Ascending aorta (tissue), 2 donors: ENCODE results near the gene RCSD1. TPM values are rescaled to one million over a fixed set of nuclear protein-coding genes. Genes with fewer than 3 reads are reported as not detected.
"Not testable (repeated sequence)": the region's sequence is repeated elsewhere in the genome, so short reads cannot be mapped to it uniquely, and the experiment has no call there.

ENCODE experiments used
- DNase-seq, 2 donors: peaks; one replicate each; pipeline ENCODE4 v3.0.0-alpha.2; 2019; ENCODE audit warnings: low spot score in 2 of 2
- H3K27ac ChIP-seq, 2 donors: fragments of 200-600 bp; sonication (generic); one replicate each; pipeline ENCODE4 v1.5.1; 2016 to 2017; ENCODE audit warnings: mild to moderate bottlenecking in 1 of 2
- H3K27me3 ChIP-seq: fragments of 200-600 bp; sonication (generic); one replicate; pipeline ENCODE4 v1.5.1; 2017
- H3K36me3 ChIP-seq, 2 donors: fragments of 200-600 bp; sonication (generic); one replicate each; pipeline ENCODE4 v1.5.1; 2016
- H3K4me1 ChIP-seq, 2 donors: fragments of 200-600 bp; sonication (generic); one replicate each; pipeline ENCODE4 v1.5.1; 2016 to 2017; ENCODE audit warnings: mild to moderate bottlenecking in 1 of 2
- H3K4me3 ChIP-seq, 2 donors: fragments of 200-600 bp; sonication (generic); one replicate each; pipeline ENCODE4 v1.5.1; 2016 to 2017; ENCODE audit warnings: mild to moderate bottlenecking in 1 of 2
- H3K9me3 ChIP-seq, 2 donors: fragments of 200-600 bp; sonication (generic); one replicate each; pipeline ENCODE4 v1.5.1; 2016
- intact Hi-C: fragments of 100-400 bp; cut with DNase I; formaldehyde crosslinking; loops from one replicate; pipeline ENCODE4 v1.15.1; 2023
- total RNA-seq: library from RNA; depleted of rRNA; stranded (reverse); fragments of >200 nt; gene quantifications from one replicate; pipeline ENCODE4 v1.1.0, GENCODE V29; 2016
- TF ChIP-seq, protein P1 (sequence below), 3 experiments: fragments of 200-600 bp in 2 of 3; fragments of 450-650 bp in 1 of 3; sonication (generic) in 2 of 3; IDR thresholded peaks; one replicate each; pipeline ENCODE4 v1.5.1; 2016 to 2019; ENCODE audit warnings: antibody characterized with exemption in 3 of 3, mild to moderate bottlenecking in 1 of 3, moderate library complexity in 1 of 3

RCSD1 gene
- total RNA-seq, 1 donor from 2014 or later = 36.8 TPM

DNA sequence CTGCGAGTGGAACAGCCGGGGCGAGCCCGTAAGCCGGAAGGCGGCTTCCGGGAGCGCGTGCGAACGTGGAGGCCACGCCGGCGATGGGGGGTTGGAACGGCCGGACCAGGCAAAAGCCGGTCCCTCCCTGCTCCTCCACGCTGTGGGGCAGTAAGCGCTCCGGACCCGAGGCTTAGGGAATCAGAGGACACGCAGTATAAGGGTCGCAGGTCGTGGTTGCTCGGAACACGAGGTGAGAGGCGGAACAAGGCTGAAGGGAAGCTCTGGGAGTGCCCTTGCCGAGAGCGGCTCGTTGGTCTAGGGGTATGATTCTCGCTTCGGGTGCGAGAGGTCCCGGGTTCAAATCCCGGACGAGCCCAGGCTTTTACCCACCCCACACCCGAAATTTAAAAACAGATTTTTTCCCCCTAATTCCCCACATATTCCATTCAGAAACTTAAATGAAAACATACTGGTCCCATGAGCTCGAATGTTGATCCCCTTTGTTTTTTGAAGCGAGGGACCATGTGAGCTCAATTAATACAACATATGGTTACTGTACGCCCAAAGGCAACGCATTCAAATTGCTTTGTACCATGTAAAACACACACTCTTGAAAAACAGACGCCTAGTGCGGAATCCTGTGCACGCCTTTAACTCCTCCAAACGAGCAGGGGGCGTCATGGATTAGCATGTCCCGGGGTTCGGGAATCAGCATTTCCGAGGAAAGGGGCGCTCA is 84.6 kb downstream of the RCSD1 start:
- DNase-seq = peak; percentile 60 to 96
- H3K4me3 ChIP-seq = peak overlapping the region; percentile 46 to 66
- H3K9me3 ChIP-seq = no peaks in the 10 kb centered on the region
- peaks cover 0 to 5% of the 10 kb centered on the region in 2 donors for H3K4me1 ChIP-seq
- H3K27me3 ChIP-seq = no peaks in the 10 kb centered on the region
- TF ChIP-seq, protein P1, sequence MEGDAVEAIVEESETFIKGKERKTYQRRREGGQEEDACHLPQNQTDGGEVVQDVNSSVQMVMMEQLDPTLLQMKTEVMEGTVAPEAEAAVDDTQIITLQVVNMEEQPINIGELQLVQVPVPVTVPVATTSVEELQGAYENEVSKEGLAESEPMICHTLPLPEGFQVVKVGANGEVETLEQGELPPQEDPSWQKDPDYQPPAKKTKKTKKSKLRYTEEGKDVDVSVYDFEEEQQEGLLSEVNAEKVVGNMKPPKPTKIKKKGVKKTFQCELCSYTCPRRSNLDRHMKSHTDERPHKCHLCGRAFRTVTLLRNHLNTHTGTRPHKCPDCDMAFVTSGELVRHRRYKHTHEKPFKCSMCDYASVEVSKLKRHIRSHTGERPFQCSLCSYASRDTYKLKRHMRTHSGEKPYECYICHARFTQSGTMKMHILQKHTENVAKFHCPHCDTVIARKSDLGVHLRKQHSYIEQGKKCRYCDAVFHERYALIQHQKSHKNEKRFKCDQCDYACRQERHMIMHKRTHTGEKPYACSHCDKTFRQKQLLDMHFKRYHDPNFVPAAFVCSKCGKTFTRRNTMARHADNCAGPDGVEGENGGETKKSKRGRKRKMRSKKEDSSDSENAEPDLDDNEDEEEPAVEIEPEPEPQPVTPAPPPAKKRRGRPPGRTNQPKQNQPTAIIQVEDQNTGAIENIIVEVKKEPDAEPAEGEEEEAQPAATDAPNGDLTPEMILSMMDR (IDR thresholded peaks at IDR 0.05) = peak in 1 of 3 experiments; percentile 2
- intact Hi-C loops = loop anchor here (1.0 to 10.0 kb wide), 2 partner anchors 222 to 1770 kb away; partner anchors contain the start of genes DCAF6 and SLC19A2
- H3K27ac ChIP-seq = peak overlapping the region; percentile 84 to 87
- H3K36me3 ChIP-seq = no peaks in the 10 kb centered on the region

DNA sequence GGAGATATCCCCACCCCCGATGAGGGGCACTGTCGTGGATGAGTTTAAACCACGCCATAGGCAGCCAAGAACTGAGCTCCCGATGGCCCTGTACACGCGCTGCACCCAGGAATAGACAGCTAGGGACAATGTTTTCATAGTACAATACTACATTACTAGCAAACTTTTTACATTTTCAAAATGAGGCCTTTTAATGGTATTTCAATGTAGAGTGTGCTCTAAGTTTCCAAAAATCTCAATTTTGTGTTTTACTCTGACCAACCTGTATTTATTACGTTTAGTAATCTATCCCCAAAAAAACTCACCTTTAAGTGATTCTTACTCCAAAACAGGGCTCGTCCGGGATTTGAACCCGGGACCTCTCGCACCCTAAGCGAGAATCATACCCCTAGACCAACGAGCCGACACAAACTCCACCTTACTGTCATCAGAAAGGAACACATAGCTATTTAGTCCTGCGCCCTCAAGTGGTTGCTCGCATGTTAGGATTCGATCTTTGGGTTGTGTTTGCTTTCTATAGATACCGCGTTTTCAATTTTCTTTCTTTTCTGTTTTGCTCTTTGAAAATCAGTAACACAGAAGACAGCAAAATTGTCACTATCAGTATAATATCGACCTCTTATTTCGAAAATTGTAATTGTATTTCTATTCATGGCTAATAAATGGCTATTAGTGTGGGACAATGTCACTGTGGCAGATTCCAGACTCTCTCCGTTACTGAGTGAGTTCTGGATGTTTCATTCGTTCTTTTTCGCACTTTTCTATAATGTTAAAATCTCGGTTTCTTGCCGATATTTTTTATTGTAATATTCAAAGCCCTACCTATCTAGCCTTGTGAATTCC is 85.3 kb downstream of the RCSD1 start:
- Histone ChIP-seq H3K27me3 (no peaks in the 10 kb centered on the region), H3K36me3 (no peaks in the 10 kb centered on the region), H3K9me3 (no peaks in the 10 kb centered on the region), H3K4me3 (peak overlapping the region; percentile 46 to 66), H3K4me1 (peaks cover 0 to 5% of the 10 kb centered on the region in 2 donors), H3K27ac (peak overlapping the region; percentile 84 to 87)
- TF ChIP-seq, protein P1 (IDR thresholded peaks at IDR 0.05) = peak; percentile 82 to 87 (median 82)
- DNase-seq = peak in 1 of 2 donors; percentile 95
- intact Hi-C loops = loop anchor here (10.0 kb wide), 1 partner anchor 1769 kb away; the partner anchor contains the start of gene SLC19A2

DNA sequence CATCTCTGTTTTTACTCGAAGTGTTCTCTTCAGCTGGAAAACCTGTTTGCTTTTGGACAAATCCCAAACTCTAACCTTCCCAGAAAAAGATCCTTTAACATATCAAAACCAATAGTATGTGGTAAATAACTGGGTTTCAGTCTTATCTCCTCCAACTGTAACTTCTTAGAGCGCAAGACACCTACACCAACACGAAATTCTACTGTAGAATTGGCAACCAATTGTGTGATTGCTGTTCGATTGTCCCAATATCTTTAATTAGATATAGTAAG is 85.9 kb downstream of the RCSD1 start:
- Histone ChIP-seq H3K9me3 (no peaks in the 10 kb centered on the region), H3K27ac (peak overlapping the region; percentile 9 to 84), H3K27me3 (no peaks in the 10 kb centered on the region), H3K4me3 (peak overlapping the region; percentile 46 to 66), H3K4me1 (peaks cover 1 to 7% of the 10 kb centered on the region in 2 donors), H3K36me3 (no peaks in the 10 kb centered on the region)
- TF ChIP-seq, protein P1 (IDR thresholded peaks at IDR 0.05) = no peak
- intact Hi-C loops = loop anchor here (10.0 kb wide), 1 partner anchor 1769 kb away; the partner anchor contains the start of gene SLC19A2
- DNase-seq = no peak

DNA sequence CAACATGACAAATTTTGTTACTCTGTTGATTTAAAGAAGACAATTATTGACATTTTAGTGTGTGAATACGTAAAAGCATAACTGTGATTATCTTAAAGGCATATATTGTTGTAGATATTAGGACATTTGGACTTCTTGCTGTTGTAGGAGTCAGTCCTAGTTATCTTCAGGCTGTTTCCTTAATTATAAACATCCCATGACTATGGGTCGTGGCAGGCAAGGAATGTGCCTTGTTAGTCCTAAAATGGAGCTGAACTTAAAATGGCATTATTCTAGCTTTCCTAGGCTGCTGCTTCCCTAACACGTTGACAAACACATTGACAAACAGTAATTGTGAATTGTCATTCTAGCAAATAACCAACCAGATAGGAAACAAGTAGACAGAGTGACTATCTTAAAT is 87.3 kb downstream of the RCSD1 start:
- H3K4me3 ChIP-seq = no peak overlapping the region
- no peaks in the 10 kb centered on the region for H3K27me3 ChIP-seq
- TF ChIP-seq, protein P1 (IDR thresholded peaks at IDR 0.05) = no peak
- intact Hi-C loops = loop anchor here (10.0 kb wide), 1 partner anchor 1767 kb away; the partner anchor contains the start of gene SLC19A2
- H3K4me1 ChIP-seq = peaks cover 3% of the 10 kb centered on the region in 2 donors
- no peak overlapping the region for H3K27ac ChIP-seq
- no peak for DNase-seq
- H3K9me3 ChIP-seq = no peaks in the 10 kb centered on the region
- no peaks in the 10 kb centered on the region for H3K36me3 ChIP-seq

DNA sequence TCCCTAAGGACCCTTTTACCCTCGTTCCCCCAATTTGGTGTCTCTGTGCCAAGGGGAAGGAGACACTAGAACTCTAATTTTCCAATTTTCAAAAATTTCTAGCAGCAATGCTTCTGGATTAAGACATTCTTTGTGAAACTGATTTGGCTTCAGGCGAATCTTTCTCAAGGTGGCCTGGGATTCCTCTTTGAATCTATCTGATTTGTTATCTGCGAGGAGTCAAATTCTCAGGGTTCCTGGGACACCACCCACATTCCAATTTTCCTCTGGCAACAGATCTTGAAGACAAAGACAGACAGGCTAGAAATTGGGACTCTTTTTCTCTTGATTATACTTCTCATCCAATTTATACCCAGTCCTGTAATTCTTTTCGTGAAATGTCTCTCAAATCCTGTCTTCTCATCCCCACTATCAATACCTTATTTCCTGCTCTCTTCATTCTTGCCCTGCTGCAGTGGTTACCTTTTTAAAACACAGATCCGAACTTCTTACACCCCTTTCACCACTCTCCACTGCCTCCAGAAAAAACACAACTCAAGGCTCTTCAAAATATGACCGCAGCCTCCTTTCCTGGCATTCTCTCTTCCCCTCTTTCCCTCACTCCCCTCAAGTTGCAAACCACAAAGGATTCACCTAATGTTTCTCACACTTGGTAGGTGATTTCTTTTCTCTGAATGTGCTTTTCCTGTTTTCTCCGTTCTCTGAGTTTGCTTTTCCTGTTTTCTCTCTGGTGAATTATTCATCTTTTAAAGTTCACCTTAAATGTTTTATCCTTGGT is 89.1 kb downstream of the RCSD1 start:
- H3K9me3 ChIP-seq = no peaks in the 10 kb centered on the region
- no peak overlapping the region for H3K4me3 ChIP-seq
- DNase-seq = no peak
- no peak overlapping the region for H3K27ac ChIP-seq
- no peaks in the 10 kb centered on the region for H3K36me3 ChIP-seq
- intact Hi-C loops = loop anchor here (10.0 kb wide), 1 partner anchor 1766 kb away; the partner anchor contains the start of gene SLC19A2
- TF ChIP-seq, protein P1 (IDR thresholded peaks at IDR 0.05) = no peak
- no peaks in the 10 kb centered on the region for H3K27me3 ChIP-seq
- peaks cover 3 to 11% of the 10 kb centered on the region in 2 donors for H3K4me1 ChIP-seq

DNA sequence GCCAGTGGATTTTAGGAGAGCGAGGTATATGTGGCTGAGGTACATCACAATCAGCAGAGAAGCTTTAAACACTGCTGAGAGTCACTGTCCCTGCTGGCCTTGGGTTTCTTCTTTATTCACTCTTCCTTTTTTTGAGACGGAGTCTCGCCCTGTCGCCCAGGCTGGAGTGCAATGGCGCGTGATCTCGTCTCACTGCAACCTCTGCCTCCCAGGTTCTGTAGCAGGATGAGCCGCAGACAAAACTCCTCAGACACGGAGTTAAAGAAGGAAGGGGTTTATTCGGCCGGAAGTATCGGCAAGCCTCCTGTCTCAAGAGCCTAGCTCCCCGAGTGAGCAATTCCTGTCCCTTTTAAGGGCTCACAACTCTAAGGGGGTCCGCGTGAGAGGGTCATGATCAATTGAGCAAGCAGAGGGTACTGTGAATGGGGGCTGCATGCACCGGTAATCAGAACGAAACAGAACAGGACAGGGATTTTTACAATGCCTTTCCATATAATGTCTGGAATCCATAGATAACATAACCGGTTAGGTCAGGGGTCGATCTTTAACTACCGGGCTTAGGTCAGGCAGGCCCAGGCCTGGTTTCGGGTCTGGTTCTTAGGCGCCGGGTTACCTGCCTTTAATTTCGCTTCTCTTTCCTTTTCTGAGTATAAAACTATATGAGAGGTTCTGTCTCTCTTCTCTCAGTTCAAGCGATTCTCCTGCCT is 89.8 kb downstream of the RCSD1 start:
- H3K36me3 ChIP-seq, H3K27ac ChIP-seq, H3K27me3 ChIP-seq, H3K4me3 ChIP-seq, DNase-seq, H3K9me3 ChIP-seq: not testable (repeated sequence)
- intact Hi-C loops = loop anchor here (5.0 to 10.0 kb wide), 2 partner anchors 362 to 1765 kb away; partner anchors contain the start of gene SLC19A2
- H3K4me1 ChIP-seq = peaks cover 3 to 17% of the 10 kb centered on the region in 2 donors
